ENCODE data around the gene FAM174C.
A peak's percentile ranks its signal among the peaks of the same experiment; 100 is the strongest.

FAM174C gene

DNA sequence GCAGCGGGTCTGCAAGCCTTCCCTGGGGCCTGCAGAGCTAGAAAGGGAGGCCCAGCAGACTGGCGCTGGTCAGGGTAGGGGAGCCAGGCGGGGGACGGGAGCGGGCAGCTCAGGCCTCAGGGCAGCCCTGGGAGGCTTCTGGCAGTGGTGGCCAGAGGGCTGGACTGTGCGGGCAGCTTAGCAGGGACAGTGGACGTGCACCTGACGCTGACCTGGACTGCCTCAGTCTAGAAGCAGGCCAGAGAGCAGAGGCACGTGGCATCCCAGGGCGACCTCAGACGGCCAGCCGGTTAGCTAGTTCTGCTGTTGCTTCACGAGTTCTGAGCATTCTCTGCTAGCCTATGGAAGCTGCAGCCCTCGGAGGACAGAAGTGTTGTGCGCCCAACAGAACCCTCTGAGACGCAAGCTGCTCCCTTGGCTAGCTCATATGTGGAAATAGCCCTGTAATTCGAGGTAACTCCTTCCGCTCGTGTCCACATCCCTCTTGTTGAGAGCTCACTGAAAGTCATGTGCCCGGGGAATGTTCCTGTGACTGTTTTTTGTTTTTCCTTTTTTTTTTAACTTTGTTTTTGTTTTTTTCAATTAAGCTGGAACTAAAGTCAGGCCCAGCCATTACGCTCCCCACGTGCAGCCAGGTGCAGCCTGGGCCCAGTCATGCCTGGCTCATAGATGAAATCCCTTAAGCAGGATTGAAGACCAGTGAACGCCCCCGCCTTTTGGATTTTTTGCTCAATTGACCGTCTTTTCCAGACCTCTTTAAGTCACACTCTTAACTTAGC, 1.9 kb upstream of the FAM174C start:
- no peak for DNase-seq (ENCODE audit: low spot score)

DNA sequence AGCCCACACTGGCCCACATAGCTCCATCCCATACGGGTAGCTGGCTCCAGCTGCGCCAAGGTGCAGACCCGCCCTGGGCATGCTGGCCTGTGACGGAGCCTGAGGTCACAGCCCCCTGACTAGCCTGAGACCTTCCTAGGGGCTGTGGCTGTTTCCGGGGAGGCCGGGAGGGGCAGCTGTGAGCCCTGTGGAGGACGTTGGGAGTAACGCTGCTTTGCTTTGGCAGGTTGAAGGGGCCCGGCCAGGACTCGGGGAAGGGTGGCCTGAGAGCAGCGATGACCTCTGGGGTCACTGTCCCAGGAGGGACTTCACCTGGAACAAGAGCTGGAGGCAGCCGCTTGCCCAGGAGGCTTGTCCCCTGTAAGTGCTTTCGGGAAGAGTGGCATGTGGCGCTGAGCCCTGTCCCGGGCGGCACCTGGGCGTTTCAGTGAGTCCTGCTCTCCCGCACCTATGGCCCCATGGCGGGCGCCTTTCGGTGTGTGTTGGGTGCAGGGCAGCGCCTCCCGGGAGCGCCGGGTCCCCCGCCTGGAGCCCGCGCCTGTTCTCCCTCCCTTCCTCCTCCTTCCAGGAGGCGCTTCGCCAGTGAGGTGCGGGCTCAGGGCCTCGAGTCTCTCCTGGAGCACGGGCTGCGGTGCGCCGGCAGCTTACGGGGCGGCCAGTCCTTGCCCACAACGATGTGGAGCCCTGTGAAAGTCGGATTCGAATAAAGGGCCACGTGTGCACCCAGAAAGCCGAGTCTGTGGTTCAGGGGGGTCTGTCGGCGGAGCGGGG, 1.1 kb upstream of the FAM174C start:
- DNase-seq (ENCODE audit: low spot score) = no peak

DNA sequence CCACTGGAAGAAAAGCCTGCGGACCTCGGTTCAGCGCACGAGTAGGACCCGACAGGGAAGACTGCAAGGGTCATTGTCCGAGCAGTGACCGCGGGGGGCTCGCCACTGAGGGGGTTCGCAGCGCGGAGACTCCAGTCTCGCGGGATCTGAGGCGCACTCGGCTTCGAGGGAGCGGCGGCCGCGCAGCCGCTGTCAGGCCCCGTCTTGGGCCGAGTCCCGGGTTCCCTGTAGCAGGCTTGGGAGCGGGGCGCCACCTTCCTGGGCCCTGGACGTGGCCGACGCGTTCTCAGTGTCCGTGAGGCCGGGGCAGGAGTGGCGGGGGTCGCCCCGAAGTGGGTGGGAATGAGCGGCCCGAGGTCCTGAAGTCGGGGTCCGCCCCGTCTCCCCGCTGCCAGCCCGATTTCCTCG, 474 bp upstream of the FAM174C start:
- DNase-seq (ENCODE audit: low spot score) = no peak

DNA sequence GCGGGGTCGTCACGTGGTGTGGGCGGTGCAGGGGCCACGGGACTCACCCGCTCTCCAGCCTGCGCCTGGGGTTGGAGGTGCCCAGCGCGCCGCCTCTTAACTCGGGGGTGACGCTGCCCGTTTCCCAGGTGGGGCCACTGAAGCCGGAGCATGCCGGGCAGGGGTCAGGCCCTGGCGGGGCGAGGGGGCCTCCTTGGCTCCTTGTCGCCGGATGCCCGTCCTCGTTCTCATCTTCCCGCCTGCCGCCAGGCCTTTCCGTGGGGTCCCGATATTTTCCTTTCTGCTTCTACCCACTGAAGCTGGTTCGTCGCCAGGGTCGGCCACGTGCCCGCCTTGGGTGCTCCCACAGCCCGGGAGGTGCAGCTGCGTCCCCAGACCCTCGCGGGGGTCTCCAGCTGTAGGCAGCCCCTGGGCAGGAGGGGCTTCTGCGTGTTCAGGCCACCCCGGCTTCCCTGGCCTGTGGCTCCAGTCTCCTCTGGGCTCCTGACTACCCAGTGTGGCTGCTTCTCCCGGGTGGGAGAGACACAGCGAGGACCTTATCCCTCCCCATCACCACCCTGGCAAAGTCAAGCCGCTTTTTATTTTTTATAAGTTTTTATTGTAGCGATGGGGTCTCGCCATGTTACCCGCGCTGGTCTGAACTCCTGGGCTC, 772 bp downstream of the FAM174C start:
- no peak for DNase-seq (ENCODE audit: low spot score)

DNA sequence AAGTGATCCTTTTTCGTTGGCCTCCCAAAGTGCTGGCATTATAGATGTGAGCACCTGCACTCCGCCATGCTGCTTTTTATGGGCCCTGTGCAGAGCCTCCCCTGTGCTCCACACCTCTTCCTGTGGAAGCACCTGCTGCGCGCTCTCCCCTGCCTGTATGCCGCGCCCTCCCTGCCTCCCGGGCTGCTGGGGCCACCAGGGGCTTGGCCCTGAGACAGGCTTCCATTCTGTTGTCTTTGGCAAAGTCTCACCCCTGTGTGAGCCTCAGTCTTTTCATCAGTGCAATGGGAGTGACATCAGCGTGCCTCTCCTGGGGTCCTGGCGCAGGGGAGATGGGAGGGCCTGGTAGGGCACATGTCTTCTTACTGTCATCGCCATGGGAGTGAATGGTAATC, 1.3 kb downstream of the FAM174C start:
- peak; percentile 32 for DNase-seq (ENCODE audit: low spot score)

DNA sequence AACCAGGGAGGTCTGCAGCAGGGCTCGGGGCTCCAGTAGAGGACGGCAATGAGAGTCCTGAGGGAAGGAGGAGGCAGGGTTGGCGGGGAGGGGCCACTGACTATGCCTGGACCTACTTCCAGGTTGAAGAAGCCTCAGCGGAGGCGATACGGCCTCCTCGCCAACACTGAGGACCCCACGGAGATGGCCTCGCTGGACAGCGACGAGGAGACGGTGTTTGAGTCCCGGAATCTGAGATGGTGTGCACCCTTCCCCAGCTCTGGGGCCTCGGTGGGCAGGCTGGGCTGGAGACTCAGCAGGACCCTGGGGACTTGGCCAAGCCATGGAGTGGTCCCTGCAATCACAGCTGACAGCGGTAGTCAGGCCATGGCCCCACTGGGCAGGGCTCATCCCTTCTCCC, 1.7 kb downstream of the FAM174C start:
- DNase-seq (ENCODE audit: low spot score) = no peak

DNA sequence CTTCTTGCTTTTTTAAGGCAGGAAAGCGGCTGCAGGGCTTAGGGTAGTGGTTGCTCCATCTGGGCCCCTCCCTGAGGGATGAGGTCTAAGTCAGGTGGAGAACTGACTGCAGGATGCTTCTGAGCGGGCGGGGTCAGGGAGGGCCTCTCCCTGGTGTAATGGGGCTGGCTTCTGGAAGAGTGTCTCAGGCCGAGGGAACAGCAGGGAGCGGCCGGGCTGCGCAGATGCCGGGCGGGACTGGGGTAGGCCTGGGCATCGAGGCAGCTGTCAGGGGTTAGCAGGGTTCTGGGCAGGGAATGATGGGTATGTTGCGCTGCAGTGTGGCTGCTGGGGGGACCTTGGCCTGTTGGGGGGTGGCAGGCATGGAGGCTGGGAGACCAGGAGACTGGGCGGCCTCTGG, 2.7 kb downstream of the FAM174C start:
- DNase-seq (ENCODE audit: low spot score) = no peak

DNA sequence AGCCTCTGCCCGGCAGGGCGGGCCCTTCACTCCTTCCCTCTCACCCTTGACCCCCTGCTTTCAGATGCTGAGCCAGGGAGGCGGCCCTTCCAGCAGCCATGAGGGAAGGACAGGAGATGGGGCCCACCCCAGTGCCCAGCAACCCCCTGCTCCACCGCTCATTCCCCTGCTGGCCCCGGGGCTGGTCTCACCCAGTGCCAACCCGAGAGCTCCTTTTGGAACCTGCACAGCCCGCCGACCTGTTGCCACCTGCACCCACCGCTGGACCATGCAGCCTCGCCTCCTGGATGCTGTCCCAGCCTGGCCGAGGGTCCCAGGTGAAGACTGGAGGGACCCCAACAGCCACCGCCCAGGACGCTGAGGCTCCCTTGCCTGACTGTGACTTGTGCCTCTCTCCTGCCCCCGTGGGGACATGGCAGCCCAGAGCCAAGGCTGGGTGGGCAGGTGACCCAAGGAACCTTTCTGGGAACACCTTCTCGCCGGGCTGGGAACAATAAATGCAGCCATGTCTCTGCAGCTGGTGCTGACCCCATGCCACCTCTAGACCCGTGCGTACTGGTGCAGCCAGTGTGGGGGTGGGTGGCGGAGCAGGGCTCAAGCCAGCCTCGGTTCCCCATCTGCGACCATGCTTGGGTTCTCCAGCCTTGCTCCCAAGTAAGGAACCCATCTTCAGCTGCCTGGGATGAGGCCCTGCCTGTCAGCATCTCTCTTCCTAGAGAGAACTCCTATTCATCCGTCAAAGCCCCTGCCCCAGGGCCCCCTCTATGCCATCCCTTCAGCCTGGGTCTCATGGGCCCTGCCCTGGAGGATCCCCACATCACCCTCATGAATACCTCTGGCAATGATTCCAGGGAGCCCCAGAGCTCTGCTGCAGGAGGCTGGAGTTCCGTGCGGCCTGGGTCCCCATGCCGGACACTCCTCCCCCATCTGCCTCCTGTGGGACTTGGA, 3.7 kb downstream of the FAM174C start:
- no peak for DNase-seq (ENCODE audit: low spot score)

DNA sequence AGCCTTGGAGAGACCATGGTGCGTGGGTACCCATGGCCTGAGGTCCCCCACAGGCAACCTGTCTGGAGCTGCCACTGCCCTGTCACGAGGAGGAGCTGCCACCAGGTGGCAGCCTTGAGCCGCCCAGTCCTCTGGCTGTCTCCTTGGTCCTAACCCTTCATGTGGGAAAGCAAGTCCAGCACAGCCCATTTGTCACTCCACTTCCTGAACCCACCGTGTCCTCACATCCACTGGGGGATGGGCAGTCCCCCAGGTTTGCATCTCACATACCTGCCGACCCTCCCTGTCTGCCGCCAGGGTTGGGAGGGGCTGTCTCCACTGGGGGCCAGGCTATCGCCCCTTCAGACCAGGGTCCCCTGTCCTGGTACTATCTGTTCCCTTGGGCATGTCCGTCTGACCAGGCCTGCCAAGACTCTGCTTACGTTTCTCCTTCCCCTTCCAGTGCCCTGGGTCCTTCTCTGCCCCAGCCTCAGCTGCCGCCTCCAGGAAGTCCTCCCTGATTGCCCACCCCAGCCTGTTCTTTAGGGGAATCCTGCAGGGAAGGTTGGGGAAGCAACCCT, 4.5 kb downstream of the FAM174C start:
- DNase-seq (ENCODE audit: low spot score) = peak; percentile 77

DNA sequence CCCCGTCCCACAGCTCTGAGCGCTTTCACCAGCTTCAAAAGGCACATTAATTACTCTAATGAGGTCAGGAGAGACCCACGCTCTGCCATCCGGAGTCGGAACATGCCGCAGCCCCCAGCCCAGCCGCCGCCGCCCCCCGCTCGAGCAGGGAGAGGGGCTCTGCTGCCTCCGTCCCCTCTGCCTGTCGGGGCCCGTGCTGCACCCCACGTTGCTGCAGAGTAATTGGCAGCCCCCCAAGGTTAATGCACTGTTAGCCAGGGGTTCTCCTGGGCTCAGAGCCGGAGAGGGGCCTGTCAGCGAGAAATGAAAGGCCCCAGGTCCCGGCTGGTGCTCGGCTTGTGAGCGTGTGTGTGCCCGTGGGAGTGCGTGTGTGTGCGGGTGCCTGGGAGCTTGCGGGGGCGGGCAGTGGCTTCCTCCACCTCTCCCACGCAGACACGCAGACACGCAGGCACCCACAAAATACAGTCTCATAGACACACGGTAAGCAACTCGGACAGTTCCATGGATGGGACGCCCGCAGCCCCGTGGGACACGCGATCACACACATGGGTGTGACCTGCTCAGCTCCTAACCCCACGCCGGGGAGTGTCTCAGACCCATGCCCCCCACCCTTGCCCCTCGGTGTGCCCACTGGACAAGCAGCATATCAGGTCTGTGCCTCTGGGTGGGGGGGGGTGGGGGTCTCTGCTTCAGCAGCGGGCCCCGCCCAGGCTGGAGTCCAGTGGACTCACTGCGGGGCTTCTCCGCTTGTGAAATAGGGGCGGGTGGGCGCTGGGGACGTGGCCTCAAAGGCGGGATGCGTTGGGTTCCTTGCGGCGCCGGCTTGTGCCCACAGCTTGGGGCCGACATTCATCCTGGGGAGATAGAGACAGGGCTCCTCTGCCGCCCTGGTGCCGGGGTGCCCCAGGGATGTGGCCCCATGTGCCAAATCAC, 5.6 kb downstream of the FAM174C start:
- no peak for DNase-seq (ENCODE audit: low spot score)

DNA sequence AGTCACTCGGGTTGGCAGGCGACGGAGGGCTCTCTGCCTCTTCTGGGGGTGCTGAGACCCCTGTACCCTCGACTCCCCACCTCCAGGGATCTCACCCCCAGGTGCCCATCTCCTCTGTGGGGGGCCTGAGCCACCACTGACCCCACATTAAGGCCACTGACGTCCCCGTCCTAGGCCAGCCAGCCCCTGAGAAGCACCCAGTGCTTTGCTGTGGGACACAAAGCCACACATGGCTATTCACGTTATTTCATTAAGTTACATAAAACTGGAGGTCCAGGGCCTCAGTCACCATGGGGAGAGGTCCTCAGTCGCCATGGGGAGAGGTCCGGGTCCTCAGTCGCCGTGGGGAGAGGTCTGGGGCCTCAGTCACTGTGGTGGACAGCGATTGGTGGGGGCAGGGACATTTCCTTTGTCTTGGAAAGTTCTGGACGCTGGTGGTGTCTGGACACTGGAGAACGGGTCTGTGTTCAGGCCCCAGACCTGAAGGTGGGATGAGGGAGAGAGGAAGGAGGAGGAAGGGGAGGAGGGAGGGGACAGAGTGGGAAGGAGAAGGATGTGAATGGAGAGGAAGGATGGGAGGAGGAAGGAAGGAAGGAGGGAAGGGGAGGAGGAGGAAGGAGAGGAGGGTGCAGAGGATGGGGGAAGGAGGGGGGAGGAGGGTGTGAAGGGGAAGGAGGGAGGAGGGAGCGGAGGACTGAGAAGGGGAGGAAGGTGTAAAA, 6.4 kb downstream of the FAM174C start:
- no peak for DNase-seq (ENCODE audit: low spot score)

DNA sequence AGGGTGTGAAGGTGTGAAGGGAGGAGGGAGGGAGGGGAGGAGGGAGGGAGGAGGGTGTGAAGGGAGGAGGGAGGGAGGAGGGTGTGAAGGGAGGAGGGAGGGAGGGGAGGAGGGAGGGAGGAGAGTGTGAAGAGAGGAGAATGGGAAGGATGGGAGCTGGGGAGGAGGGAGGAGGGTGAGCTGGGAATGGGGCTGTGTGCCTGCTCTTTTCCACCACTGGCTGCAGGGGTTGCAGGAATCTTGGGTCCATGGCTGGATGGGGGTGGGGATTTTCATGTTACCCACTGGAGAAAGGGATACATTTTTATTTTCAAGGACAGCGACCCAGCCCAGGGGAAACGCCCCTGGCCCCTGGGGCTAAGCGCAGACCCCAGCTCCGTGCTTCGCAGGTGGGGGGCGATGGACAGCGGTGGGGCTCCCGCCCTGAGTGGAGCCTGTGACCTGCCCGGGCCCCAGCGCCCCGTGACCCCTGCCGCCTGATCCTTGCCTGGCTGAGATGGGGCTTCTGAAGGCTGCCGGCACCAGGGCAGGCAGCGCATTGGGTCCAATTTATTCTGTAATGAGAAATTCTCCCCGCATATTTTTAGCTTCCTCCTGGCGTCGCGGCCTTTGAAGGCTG, 7.4 kb downstream of the FAM174C start:
- DNase-seq (ENCODE audit: low spot score) = no peak

DNA sequence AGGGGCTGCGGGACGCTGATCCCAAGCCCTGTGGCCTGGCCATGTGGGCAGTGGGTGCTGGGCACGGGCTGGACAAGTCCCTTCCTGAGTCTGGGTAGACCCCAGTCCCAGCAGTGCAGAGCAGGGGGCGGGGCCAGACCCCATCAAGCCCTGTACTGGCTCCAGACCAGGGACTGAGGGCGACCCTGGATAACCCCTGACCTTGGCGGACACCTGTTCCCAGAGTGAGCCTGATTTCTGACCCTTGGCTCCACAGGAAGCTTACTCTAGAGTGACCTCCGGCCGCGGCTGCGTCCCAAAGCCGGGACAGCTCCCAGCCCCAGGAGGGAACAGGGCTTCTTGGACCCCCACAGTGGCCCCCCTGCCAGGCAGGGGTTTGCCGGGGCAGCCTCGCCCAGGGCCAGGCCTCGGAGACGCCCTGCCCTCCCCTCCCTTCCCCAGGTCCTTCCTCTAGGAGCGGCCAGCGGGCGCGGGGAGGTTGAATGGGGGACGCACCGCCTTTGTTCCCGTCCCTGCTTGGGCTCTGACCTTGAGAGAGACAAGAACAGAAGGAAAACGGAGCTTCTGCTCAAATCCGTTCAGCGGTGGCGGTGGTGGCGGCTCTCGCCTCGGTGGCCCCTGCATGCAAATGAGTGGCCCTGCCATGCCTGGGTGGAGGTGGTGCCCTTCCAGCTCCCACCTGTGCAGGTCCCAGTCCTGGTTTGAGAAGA, 8.0 kb downstream of the FAM174C start:
- no peak for DNase-seq (ENCODE audit: low spot score)

DNA sequence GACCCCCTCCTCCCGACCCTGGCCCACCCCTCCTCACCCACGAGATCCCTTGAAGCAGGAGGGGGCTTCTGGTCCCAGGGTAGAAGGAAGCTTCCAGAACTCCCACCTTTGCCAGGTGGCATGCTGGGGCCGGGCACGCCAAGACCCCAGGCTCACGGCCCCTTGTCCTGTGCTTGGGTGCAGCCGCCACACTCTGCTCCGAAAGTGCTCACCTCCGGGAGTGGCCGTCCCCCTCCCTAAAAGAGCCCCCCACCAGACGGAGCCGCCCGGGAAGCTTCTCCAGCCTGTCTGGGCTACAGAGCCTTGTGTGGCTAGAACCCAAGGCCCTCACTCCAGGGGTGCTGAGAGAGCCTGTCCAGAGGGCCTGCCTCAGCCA, 8.6 kb downstream of the FAM174C start:
- DNase-seq (ENCODE audit: low spot score) = no peak

DNA sequence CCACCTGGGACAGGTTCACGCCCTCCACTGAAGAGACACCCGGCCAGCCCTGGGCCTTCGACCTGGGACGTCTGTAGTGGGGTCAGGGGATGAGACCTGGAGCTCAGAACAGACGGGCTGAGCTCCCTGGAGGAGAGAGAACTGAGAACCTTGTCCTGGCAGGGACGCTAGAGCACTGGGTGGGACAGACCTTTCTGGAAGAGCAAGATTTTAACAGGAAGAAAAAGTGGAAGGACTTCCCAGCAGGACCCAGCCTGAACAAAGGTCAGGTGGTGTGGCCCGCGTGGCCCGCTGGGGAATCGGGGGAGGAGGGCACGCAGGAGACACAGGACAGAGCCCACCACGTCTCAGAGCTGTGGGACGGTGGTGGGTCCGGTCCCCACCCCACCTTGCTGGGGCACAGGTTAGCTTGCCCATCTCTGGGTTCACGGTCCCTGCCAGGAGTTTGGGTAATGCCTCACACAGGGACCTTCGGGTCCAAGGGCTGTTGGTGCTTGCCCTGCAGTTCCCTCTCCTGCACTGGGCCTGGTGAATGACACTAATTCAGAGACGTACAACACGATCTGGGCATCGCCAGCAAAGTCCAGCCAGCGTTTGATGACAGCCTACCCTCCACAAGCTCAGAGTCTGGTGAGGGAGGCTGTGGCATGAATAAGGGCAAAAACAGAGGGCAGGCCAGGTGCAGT, 9.1 kb downstream of the FAM174C start:
- no peak for DNase-seq (ENCODE audit: low spot score)

DNA sequence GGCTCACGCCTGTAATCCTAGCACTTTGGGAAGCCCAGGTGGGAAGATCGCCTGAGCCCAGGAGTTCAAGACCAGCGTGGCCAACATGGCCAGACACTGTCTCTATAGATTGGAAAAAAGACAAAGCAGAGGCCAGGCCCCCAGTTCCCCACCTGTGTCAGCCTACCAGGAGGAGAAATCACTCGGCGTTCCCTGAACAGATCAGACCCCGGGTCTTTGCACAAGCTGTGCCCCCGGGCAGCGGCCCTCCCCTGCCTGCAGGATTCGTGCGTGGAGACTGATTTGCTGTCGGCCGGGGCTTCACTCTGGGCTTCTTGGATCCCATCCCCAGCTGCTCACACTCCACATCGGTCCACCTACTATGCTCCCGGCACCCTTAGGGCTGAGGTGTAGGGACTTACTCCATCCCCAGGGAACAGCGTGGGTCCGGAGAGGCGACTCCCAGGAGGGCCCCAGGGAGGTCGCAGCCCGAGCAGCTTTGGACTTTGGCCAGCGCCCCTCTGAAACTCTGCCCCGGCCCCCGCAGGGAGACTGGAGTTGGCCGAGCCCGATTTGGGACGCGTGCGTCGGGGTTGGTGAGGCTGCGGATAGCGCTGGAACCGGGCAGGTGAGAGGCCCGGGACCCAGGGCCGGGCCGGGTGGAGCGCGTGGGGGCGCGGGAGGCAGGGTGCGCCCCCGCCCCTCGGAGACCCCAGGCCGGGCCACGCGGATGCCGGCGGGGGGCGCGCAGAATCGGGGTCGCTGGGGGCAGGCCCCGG, 9.8 kb downstream of the FAM174C start:
- DNase-seq (ENCODE audit: low spot score) = no peak

DNA sequence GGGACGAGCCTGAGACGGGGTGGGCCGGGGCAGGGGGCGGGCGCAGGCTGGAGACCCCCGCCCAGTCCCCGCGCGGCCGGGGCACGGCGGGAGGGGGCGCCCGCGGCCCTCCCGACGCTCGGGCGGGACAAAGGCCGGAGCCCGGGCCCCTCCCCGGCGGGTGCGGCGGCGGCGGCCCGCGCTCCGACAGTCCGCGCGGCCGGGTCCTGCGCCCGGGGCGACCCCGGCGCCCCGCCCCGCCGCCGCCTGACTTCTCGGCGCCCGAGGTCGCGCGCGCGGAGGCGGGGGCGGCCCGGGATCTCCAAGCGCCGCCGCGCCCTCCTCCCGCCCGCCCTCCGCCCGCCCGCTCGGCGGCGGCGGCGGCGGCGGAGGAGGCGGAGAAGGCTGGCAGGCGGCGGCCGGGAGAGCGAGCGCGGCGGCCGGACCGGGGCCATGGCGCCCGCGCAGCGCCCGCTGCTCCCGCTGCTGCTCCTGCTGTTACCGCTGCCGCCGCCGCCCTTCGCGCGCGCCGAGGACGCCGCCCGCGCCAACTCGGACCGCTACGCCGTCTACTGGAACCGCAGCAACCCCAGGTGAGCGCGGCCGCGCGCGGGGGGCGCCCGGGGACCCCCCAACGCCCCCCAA, 10.5 kb downstream of the FAM174C start, which contains the start of gene EFNA2:
Gene EFNA2, plus strand, starts transcription at position 137 of the 624 bp plus-strand sequence. Its CDS starts 296 bp downstream, at position 433.
- DNase-seq (ENCODE audit: low spot score) = no peak
